NCI-H146 treated with DMSO at 0.1 percent for 48 hours (cell line): ENCODE measurements around the gene IFIT2.
"Not testable (repeated sequence)": the region's sequence is repeated elsewhere in the genome, so short reads cannot be mapped to it uniquely, and the experiment has no call there.

Experiments used
- DNase-seq: peaks from one replicate; lab custom pipeline; 2025; ENCODE audit not compliant: unreplicated experiment; lab: John Stamatoyannopoulos, UW

IFIT2 gene

GRCh38 chr10:89301721-89302445, at the start of gene IFIT2:
Gene IFIT2, plus strand, starts transcription at chr10:89302046. Its CDS starts 78 bp downstream, at chr10:89302124.
- peak; percentile 9 for DNase-seq

GRCh38 chr10:89252225-89252585, 49.6 kb upstream of the IFIT2 start:
- no peak for DNase-seq

GRCh38 chr10:89255091-89255579, 46.7 kb upstream of the IFIT2 start:
- DNase-seq, result not testable (repeated sequence)

- no peak for DNase-seq
Observed at GRCh38 chr10:89255793-89256192, 46.1 kb upstream of the IFIT2 start.

- no peak for DNase-seq
Observed at GRCh38 chr10:89256340-89256739, 45.5 kb upstream of the IFIT2 start.

- DNase-seq, result no peak
Observed at GRCh38 chr10:89256962-89257361, 44.9 kb upstream of the IFIT2 start.

- DNase-seq, result no peak
Observed at GRCh38 chr10:89257581-89257980, 44.3 kb upstream of the IFIT2 start.

- no peak for DNase-seq
Observed at GRCh38 chr10:89258881-89259280, 43.0 kb upstream of the IFIT2 start.

- no peak for DNase-seq
Observed at GRCh38 chr10:89262086-89263051, 39.5 kb upstream of the IFIT2 start.

GRCh38 chr10:89263091-89263490, 38.8 kb upstream of the IFIT2 start:
- no peak for DNase-seq

GRCh38 chr10:89263531-89263930, 38.3 kb upstream of the IFIT2 start:
- DNase-seq, result no peak

- no peak for DNase-seq
Observed at GRCh38 chr10:89266721-89267453, 35.0 kb upstream of the IFIT2 start.

GRCh38 chr10:89269433-89270152, 32.3 kb upstream of the IFIT2 start:
- no peak for DNase-seq

GRCh38 chr10:89270153-89270483, 31.7 kb upstream of the IFIT2 start:
- DNase-seq, result no peak

GRCh38 chr10:89271532-89271931, 30.3 kb upstream of the IFIT2 start:
- no peak for DNase-seq

- DNase-seq, result no peak
Observed at GRCh38 chr10:89273680-89274079, 28.2 kb upstream of the IFIT2 start.

GRCh38 chr10:89274928-89275327, 26.9 kb upstream of the IFIT2 start:
- no peak for DNase-seq

GRCh38 chr10:89275383-89275782, 26.5 kb upstream of the IFIT2 start:
- no peak for DNase-seq

- DNase-seq, result no peak
Observed at GRCh38 chr10:89278034-89278535, 23.8 kb upstream of the IFIT2 start.

- DNase-seq, result no peak
Observed at GRCh38 chr10:89278900-89279392, 22.9 kb upstream of the IFIT2 start.
